Vagina (tissue), 2 donors: Measurements from ENCODE around the gene ALK. TPM values are rescaled to one million over a fixed set of nuclear protein-coding genes. Genes with fewer than 3 reads are reported as not detected.

ENCODE experiments used
- DNase-seq, 2 donors: peaks; one replicate each; pipeline ENCODE4 v3.0.0-alpha.2; 2017; ENCODE audit errors: extremely low spot score in 2 of 2
- H3K27ac ChIP-seq: fragments of 200-600 bp; sonication (generic); one replicate; pipeline ENCODE4 v1.5.1; 2019
- H3K27me3 ChIP-seq: fragments of 200-600 bp; sonication (generic); one replicate; pipeline ENCODE4 v1.5.1; 2019
- H3K36me3 ChIP-seq, 2 donors: fragments of 200-600 bp; sonication (generic); one replicate each; pipeline ENCODE4 v1.5.1; 2017 to 2019
- H3K4me1 ChIP-seq: fragments of 200-600 bp; sonication (generic); one replicate; pipeline ENCODE4 v1.5.1; 2019
- H3K4me3 ChIP-seq, 2 donors: fragments of 200-600 bp; sonication (generic); 1 replicate in 1 of 2; 2 replicates in 1 of 2; pipeline ENCODE4 v1.5.1; 2016 to 2019
- H3K9me3 ChIP-seq: fragments of 200-600 bp; sonication (generic); one replicate; pipeline ENCODE4 v1.5.1; 2019
- CTCF ChIP-seq, 3 experiments: fragments of 450-650 bp in 2 of 3; fragments of 200-600 bp in 1 of 3; sonication (generic) in 1 of 3; IDR thresholded peaks; one replicate each; pipeline ENCODE4 v1.5.1; 2017 to 2019; ENCODE audit warnings: antibody characterized with exemption in 3 of 3, mild to moderate bottlenecking in 2 of 3, moderate library complexity in 2 of 3
- POLR2A ChIP-seq, 2 donors: fragments of 450-650 bp; IDR thresholded peaks; one replicate each; pipeline ENCODE4 v1.6.1; 2017; ENCODE audit warnings: antibody characterized with exemption in 2 of 2, mild to moderate bottlenecking in 2 of 2, moderate library complexity in 2 of 2
- POLR2AphosphoS5 ChIP-seq, 2 donors: sonication (generic); formaldehyde crosslinking; IDR thresholded peaks; one replicate each; pipeline ENCODE4 v1.9.0; 2017; ENCODE audit warnings: antibody characterized with exemption in 2 of 2, mild to moderate bottlenecking in 2 of 2, low read depth in 1 of 2; ENCODE audit not compliant: insufficient read depth in 1 of 2
- intact Hi-C: fragments of 100-400 bp; cut with DNase I; formaldehyde crosslinking; loops from one replicate; pipeline ENCODE4 v1.15.1; 2023
- total RNA-seq: library from RNA; depleted of rRNA; stranded (reverse); fragments of >200 nt; gene quantifications from one replicate; pipeline ENCODE4 v1.2.3, GENCODE V29; 2016

ALK gene
- total RNA-seq, 1 donor from 2014 or later, result 0.74 TPM

- Histone ChIP-seq H3K36me3 (no peaks in the 10 kb centered on the region), H3K4me1 (no peaks in the 10 kb centered on the region), H3K4me3 (no peak overlapping the region), H3K27ac (no peak overlapping the region), H3K9me3 (no peaks in the 10 kb centered on the region), H3K27me3 (no peaks in the 10 kb centered on the region)
- no peak for DNase-seq
- TF ChIP-seq POLR2A (IDR thresholded peaks at IDR 0.05), result no peak
- no peak for TF ChIP-seq CTCF (IDR thresholded peaks at IDR 0.05)
- no peak for TF ChIP-seq POLR2AphosphoS5 (IDR thresholded peaks at IDR 0.05; ENCODE audit: insufficient read depth in 1 of 2, low read depth in 1 of 2)
- intact Hi-C loops, result no loop called here
These were observed 343.2 kb downstream of the ALK start for GRCh38 chr2:29578084-29578598.

GRCh38 chr2:29576231-29576630 lies 345.2 kb downstream of the ALK start:
- intact Hi-C loops, result no loop called here
- no peak overlapping the region for H3K4me3 ChIP-seq
- H3K27ac ChIP-seq, result no peak overlapping the region
- H3K4me1 ChIP-seq, result no peaks in the 10 kb centered on the region
- H3K27me3 ChIP-seq, result no peaks in the 10 kb centered on the region
- H3K9me3 ChIP-seq, result no peaks in the 10 kb centered on the region
- H3K36me3 ChIP-seq, result no peaks in the 10 kb centered on the region
- no peak for TF ChIP-seq POLR2AphosphoS5 (IDR thresholded peaks at IDR 0.05; ENCODE audit: insufficient read depth in 1 of 2, low read depth in 1 of 2)
- TF ChIP-seq POLR2A (IDR thresholded peaks at IDR 0.05), result no peak
- TF ChIP-seq CTCF (IDR thresholded peaks at IDR 0.05), result no peak
- no peak for DNase-seq

- TF ChIP-seq POLR2AphosphoS5 (IDR thresholded peaks at IDR 0.05; ENCODE audit: insufficient read depth in 1 of 2, low read depth in 1 of 2), result no peak
- no peak for DNase-seq
- Histone ChIP-seq H3K4me1 (no peaks in the 10 kb centered on the region), H3K27ac (no peak overlapping the region), H3K9me3 (no peaks in the 10 kb centered on the region), H3K36me3 (no peaks in the 10 kb centered on the region), H3K4me3 (no peak overlapping the region), H3K27me3 (no peaks in the 10 kb centered on the region)
- intact Hi-C loops, result no loop called here
These were observed 346.0 kb downstream of the ALK start for GRCh38 chr2:29575370-29575890.

- H3K4me3 ChIP-seq, result no peak overlapping the region
- intact Hi-C loops, result no loop called here
- H3K27ac ChIP-seq, result no peak overlapping the region
- TF ChIP-seq POLR2AphosphoS5 (IDR thresholded peaks at IDR 0.05; ENCODE audit: insufficient read depth in 1 of 2, low read depth in 1 of 2) (no peak), POLR2A (IDR thresholded peaks at IDR 0.05) (no peak)
- H3K27me3 ChIP-seq, result no peaks in the 10 kb centered on the region
- H3K9me3 ChIP-seq, result no peaks in the 10 kb centered on the region
- DNase-seq, result no peak
- no peaks in the 10 kb centered on the region for H3K4me1 ChIP-seq
- no peaks in the 10 kb centered on the region for H3K36me3 ChIP-seq
These were observed 347.8 kb downstream of the ALK start for GRCh38 chr2:29573612-29574011.

GRCh38 chr2:29573147-29573546 lies 348.2 kb downstream of the ALK start:
- no peak for DNase-seq
- Histone ChIP-seq H3K36me3 (no peaks in the 10 kb centered on the region), H3K4me1 (no peaks in the 10 kb centered on the region), H3K27me3 (no peaks in the 10 kb centered on the region), H3K4me3 (no peak overlapping the region), H3K27ac (no peak overlapping the region), H3K9me3 (no peaks in the 10 kb centered on the region)
- TF ChIP-seq POLR2A (IDR thresholded peaks at IDR 0.05) (no peak), CTCF (IDR thresholded peaks at IDR 0.05) (no peak), POLR2AphosphoS5 (IDR thresholded peaks at IDR 0.05; ENCODE audit: insufficient read depth in 1 of 2, low read depth in 1 of 2) (no peak)
- intact Hi-C loops, result no loop called here

DNA sequence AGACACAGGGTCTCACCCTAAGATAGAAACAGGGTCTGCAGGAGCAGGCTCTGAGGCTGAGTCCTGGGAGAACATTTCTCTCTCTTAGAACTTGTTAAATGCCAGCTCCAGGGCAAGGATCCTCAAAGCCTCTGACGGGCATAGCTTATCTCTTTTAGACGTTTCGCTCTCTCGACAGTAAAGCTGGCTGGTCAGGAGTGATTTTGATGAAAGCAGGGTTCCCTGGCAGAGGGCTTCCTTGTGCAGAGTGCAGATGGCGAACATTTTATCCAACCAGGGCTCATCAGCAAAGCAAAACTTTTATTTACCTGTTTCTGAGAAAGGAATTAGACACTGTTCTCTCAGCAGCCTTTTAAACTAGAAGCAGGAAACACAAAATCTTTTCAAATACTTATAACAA lies 350.8 kb downstream of the ALK start:
- no peaks in the 10 kb centered on the region for H3K36me3 ChIP-seq
- TF ChIP-seq POLR2AphosphoS5 (IDR thresholded peaks at IDR 0.05; ENCODE audit: insufficient read depth in 1 of 2, low read depth in 1 of 2) (no peak), POLR2A (IDR thresholded peaks at IDR 0.05) (no peak), CTCF (IDR thresholded peaks at IDR 0.05) (no peak)
- H3K4me3 ChIP-seq, result no peak overlapping the region
- intact Hi-C loops, result no loop called here
- no peaks in the 10 kb centered on the region for H3K4me1 ChIP-seq
- DNase-seq, result no peak
- H3K27ac ChIP-seq, result no peak overlapping the region
- no peaks in the 10 kb centered on the region for H3K9me3 ChIP-seq
- H3K27me3 ChIP-seq, result no peaks in the 10 kb centered on the region
